CD14-positive monocyte (primary cell): ENCODE data around the gene PCDH8. TPM values are rescaled to one million over a fixed set of nuclear protein-coding genes. Genes with fewer than 3 reads are reported as not detected.

ENCODE experiments used
- DNase-seq, 3 donors: peaks; one replicate each; pipeline ENCODE4 v3.0.0-alpha.2; 2011 to 2022
- H2AFZ ChIP-seq: 2 replicates; pipeline ENCODE4 v1.6.0; 2012; ENCODE audit warnings: mild to moderate bottlenecking, low read depth, low read length, inconsistent platforms; ENCODE audit not compliant: insufficient read depth, poor library complexity, severe bottlenecking
- H3K27ac ChIP-seq, 2 donors: 1 replicate in 1 of 2; 2 replicates in 1 of 2; pipeline ENCODE4 v1.5.1; 2012 to 2013; ENCODE audit warnings: low read length in 2 of 2, control low read depth in 1 of 2, inconsistent platforms in 1 of 2, low read depth in 1 of 2, mild to moderate bottlenecking in 1 of 2
- H3K27me3 ChIP-seq, 2 donors: one replicate each; pipeline versions ENCODE4 v1.6.0 to v1.6.1; 2011 to 2013; ENCODE audit warnings: low read length in 2 of 2; ENCODE audit not compliant: control insufficient read depth in 2 of 2, insufficient read depth in 2 of 2
- H3K36me3 ChIP-seq, 2 donors: replicated peaks in 1 of 2; 1 replicate in 1 of 2; 2 replicates in 1 of 2; pipeline versions ENCODE4 v1.5.1 to v1.6.1; 2012 to 2013; ENCODE audit warnings: low read length in 2 of 2, control low read depth in 1 of 2, inconsistent platforms in 1 of 2, mild to moderate bottlenecking in 1 of 2; ENCODE audit not compliant: insufficient read depth in 2 of 2, control insufficient read depth in 1 of 2
- H3K4me1 ChIP-seq, 2 donors: 1 replicate in 1 of 2; 2 replicates in 1 of 2; pipeline versions ENCODE4 v1.5.1 to v1.6.1; 2012 to 2013; ENCODE audit warnings: low read length in 2 of 2, control low read depth in 1 of 2, inconsistent platforms in 1 of 2, mild to moderate bottlenecking in 1 of 2, moderate library complexity in 1 of 2; ENCODE audit not compliant: insufficient read depth in 2 of 2, control insufficient read depth in 1 of 2
- H3K4me2 ChIP-seq: replicated peaks from 2 replicates; pipeline ENCODE3; 2012; ENCODE audit warnings: low read length, moderate library complexity, mild to moderate bottlenecking; ENCODE audit not compliant: poor library complexity, severe bottlenecking; ENCODE audit errors: extremely low read depth
- H3K4me3 ChIP-seq, 3 experiments: fragments of 200-600 bp in 1 of 3; sonication (generic) in 1 of 3; replicated peaks in 1 of 3; 1 replicate in 2 of 3; 2 replicates in 1 of 3; pipeline ENCODE4 v1.5.1; 2011 to 2013; ENCODE audit warnings: low read length in 3 of 3, mild to moderate bottlenecking in 3 of 3, control low read depth in 2 of 3, low read depth in 2 of 3, inconsistent platforms in 1 of 3, moderate library complexity in 1 of 3
- H3K79me2 ChIP-seq: 2 replicates; pipeline ENCODE4 v1.6.0; 2012; ENCODE audit warnings: mild to moderate bottlenecking, control low read depth, inconsistent platforms, low read length, moderate library complexity; ENCODE audit not compliant: insufficient read depth
- H3K9ac ChIP-seq: 2 replicates; pipeline ENCODE4 v1.6.0; 2017; ENCODE audit warnings: low read length, mild to moderate bottlenecking; ENCODE audit not compliant: insufficient read depth, poor library complexity, severe bottlenecking
- H3K9me3 ChIP-seq, 2 donors: replicated peaks in 1 of 2; 1 replicate in 1 of 2; 2 replicates in 1 of 2; pipeline versions ENCODE4 v1.5.1 to v1.6.1; 2012 to 2013; ENCODE audit warnings: low read length in 2 of 2, control low read depth in 1 of 2; ENCODE audit not compliant: control insufficient read depth in 1 of 2, insufficient read depth in 1 of 2
- H4K20me1 ChIP-seq: 2 replicates; pipeline ENCODE4 v1.6.0; 2012; ENCODE audit warnings: mild to moderate bottlenecking, low read length, control low read depth, moderate library complexity; ENCODE audit not compliant: insufficient read depth
- H3K27ac Mint-ChIP-seq, 7 donors: one replicate each; pipeline ENCODE4 v1.8.0; 2020; ENCODE audit warnings: mild to moderate bottlenecking in 7 of 7, mixed read lengths in 7 of 7, moderate library complexity in 6 of 7, inconsistent platforms in 2 of 7
- H3K27me3 Mint-ChIP-seq, 3 donors: one replicate each; pipeline ENCODE4 v1.8.0; 2021 to 2022; ENCODE audit warnings: low read depth in 3 of 3, mild to moderate bottlenecking in 3 of 3, mixed read lengths in 3 of 3, moderate library complexity in 3 of 3, inconsistent platforms in 1 of 3
- H3K36me3 Mint-ChIP-seq, 2 donors: one replicate each; pipeline ENCODE4 v1.8.0; 2020; ENCODE audit warnings: mixed read lengths in 2 of 2, inconsistent platforms in 1 of 2, mild to moderate bottlenecking in 1 of 2
- H3K4me1 Mint-ChIP-seq: one replicate; pipeline ENCODE4 v1.8.0; 2020; ENCODE audit warnings: mild to moderate bottlenecking, mixed read lengths
- H3K4me3 Mint-ChIP-seq, 2 donors: one replicate each; pipeline ENCODE4 v1.8.0; 2020; ENCODE audit warnings: mild to moderate bottlenecking in 2 of 2, mixed read lengths in 2 of 2, moderate library complexity in 1 of 2
- H3K9me3 Mint-ChIP-seq, 7 donors: one replicate each; pipeline ENCODE4 v1.8.0; 2020 to 2022; ENCODE audit warnings: mixed read lengths in 7 of 7, mild to moderate bottlenecking in 6 of 7, moderate library complexity in 6 of 7, inconsistent platforms in 2 of 7
- CTCF ChIP-seq: fragments of 200-600 bp; IDR thresholded peaks from one replicate; pipeline ENCODE4 v1.8.0; 2022; ENCODE audit warnings: antibody characterized with exemption, mild to moderate bottlenecking
- WGBS: methylation state at CpG from one replicate; pipeline ENCODE4 v1.1.5; 2013; ENCODE audit warnings: missing lambda C conversion rate; ENCODE audit not compliant: insufficient coverage; 5-methylcytosine and 5-hydroxymethylcytosine counted together
- intact Hi-C, 2 donors: fragments of 100-400 bp; cut with micrococcal nuclease; formaldehyde crosslinking; loops; one replicate each; pipeline versions ENCODE4 v1.15.0 to v1.15.1; 2023
- polyA plus RNA-seq, 3 donors: library from polyadenylated mRNA; depleted of rRNA in 1 of 3; unstranded in 2 of 3; stranded (reverse) in 1 of 3; fragments of 300-500 nt in 2 of 3; fragments of >200 nt in 1 of 3; fragmentation: Illumina TruSeq in 2 of 3; gene quantifications; 1 replicate in 2 of 3; 2 replicates in 1 of 3; pipeline ENCODE4 v1.2.3, GENCODE V29; 2012 to 2021

PCDH8 gene
- polyA plus RNA-seq, 3 donors, result not detected

- H3K36me3 Mint-ChIP-seq, result no peaks in the 10 kb centered on the region
- no peak overlapping the region for H2AFZ ChIP-seq
- peaks cover 17 to 29% (median 25%) of the 10 kb centered on the region in 3 donors for H3K27me3 Mint-ChIP-seq
Observed at GRCh38 chr13:52838433-52839107, 9.9 kb downstream of the PCDH8 start.

DNA sequence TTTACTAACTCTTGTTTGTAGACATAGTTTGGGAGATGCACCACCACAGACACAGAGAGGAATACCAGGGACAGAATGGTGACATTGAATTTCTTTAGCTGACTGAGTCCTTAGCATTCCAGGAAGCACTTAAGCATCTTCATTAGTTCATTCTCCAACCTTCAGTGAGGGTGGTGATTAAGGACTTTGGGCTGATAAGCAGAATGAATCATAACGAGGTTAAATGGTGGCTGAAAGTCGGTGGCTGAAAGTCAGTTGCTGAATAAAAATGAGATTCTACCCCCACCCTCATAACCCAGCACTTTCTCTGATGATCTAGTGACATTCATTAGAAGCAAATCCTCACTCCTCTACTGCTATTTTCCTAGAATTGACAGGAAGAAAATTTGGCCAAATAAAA lies 10.6 kb downstream of the PCDH8 start:
- no peaks in the 10 kb centered on the region for H3K4me1 Mint-ChIP-seq
- Histone ChIP-seq H3K4me3 (no peak overlapping the region), H4K20me1 (no peaks in the 10 kb centered on the region), H3K36me3 (no peaks in the 10 kb centered on the region), H3K79me2 (no peaks in the 10 kb centered on the region), H3K27me3 (peaks cover 3 to 9% of the 10 kb centered on the region in 2 donors), H2AFZ (no peak overlapping the region), H3K27ac (no peak overlapping the region), H3K4me2 (no peak overlapping the region), H3K4me1 (no peaks in the 10 kb centered on the region), H3K9me3 (no peaks in the 10 kb centered on the region), H3K9ac (no peak overlapping the region)
- no peak overlapping the region for H3K27ac Mint-ChIP-seq
- peaks cover 15 to 24% (median 21%) of the 10 kb centered on the region in 3 donors for H3K27me3 Mint-ChIP-seq
- H3K4me3 Mint-ChIP-seq, result no peak overlapping the region
- WGBS, result no CpG with 5 or more reads among the region's 2 CpGs
- intact Hi-C loops, result no loop called here
- H3K9me3 Mint-ChIP-seq, result peaks cover 0 to 5% (median 0%) of the 10 kb centered on the region in 7 donors
- H3K36me3 Mint-ChIP-seq, result no peaks in the 10 kb centered on the region
- no peak for DNase-seq
- TF ChIP-seq CTCF, result no peak

More at GRCh38 chr13:52838433-52839107, 9.9 kb downstream of the PCDH8 start:
- Mint-ChIP-seq H3K4me3 (no peak overlapping the region), H3K9me3 (peaks cover 0 to 5% (median 0%) of the 10 kb centered on the region in 7 donors), H3K27ac (no peak overlapping the region), H3K4me1 (no peaks in the 10 kb centered on the region)
- Histone ChIP-seq H3K79me2 (no peaks in the 10 kb centered on the region), H3K9me3 (no peaks in the 10 kb centered on the region), H3K27me3 (peaks cover 7 to 17% of the 10 kb centered on the region in 2 donors), H3K4me3 (no peak overlapping the region), H3K27ac (no peak overlapping the region), H3K4me2 (no peak overlapping the region), H3K9ac (no peak overlapping the region), H3K4me1 (no peaks in the 10 kb centered on the region), H3K36me3 (no peaks in the 10 kb centered on the region), H4K20me1 (no peaks in the 10 kb centered on the region)
- DNase-seq, result no peak
- intact Hi-C loops, result no loop called here
- WGBS, result 41% methylated on average over 3 of the region's 6 CpGs
- TF ChIP-seq CTCF, result no peak
